ENCODE measurements around the gene CDC73. TPM values are rescaled to one million over a fixed set of nuclear protein-coding genes. Genes with fewer than 3 reads are reported as not detected.

Gene CDC73
- total and polyA plus RNA-seq, 2 donors (not counting 3 experiments of a cell fraction or from before 2014, with no cell fraction given) = 9.9 to 55.8 TPM

DNA sequence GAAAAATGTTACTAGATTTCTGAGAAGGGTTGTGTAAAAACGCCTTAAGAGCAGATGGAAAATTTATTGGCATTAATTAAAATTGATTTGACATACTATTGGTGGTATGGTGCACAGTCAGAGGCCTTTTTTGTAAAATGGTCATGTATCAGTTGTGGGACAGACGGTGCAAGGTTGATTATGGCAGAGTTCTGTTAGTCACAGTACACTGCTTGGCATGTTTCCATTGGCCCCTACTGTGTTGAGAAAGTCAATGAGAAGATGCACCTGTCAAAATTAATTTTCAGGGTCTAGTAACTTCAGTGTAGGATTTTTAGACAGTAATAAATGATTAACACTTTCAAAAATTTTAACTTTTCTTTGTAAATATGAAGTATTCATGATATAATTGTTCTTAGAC lies 60.2 kb downstream of the CDC73 start:
- BruUV-seq (replicated peaks) = no TSS peak
- Histone ChIP-seq H4K20me1 (replicated peaks; ENCODE audit: control insufficient read depth, extremely low read depth, insufficient read depth, low read length) (peaks cover 7% of the 10 kb centered on the region), H3K79me2 (ENCODE audit: control insufficient read depth, insufficient read depth, low read length) (peaks cover 40% of the 10 kb centered on the region), H3K9me1 (replicated peaks; ENCODE audit: control insufficient read depth, extremely low read depth, insufficient read depth, low read length) (peaks cover 3% of the 10 kb centered on the region), H3K4me1 (ENCODE audit: control insufficient read depth, extremely low read depth, insufficient read depth, low read length) (no peaks in the 10 kb centered on the region), H3K27ac (ENCODE audit: insufficient read depth, low read depth, low read length) (no peak overlapping the region), H3K27me3 (ENCODE audit: control insufficient read depth in 2 of 2, insufficient read depth in 2 of 2, low read length in 2 of 2) (no peaks in the 10 kb centered on the region), H3K36me3 (ENCODE audit: control insufficient read depth in 2 of 2, extremely low read depth in 1 of 2, insufficient read depth in 2 of 2, low read length in 2 of 2) (no peaks in the 10 kb centered on the region), H3K9ac (replicated peaks; ENCODE audit: extremely low read depth, insufficient read depth, low read length) (no peak overlapping the region), H3K4me3 (replicated peaks in 1 of 3; ENCODE audit: insufficient read depth in 1 of 3, low read depth in 1 of 3, low read length in 3 of 3) (no peak overlapping the region), H2AFZ (ENCODE audit: low read depth, low read length) (no peak overlapping the region), H3K4me2 (ENCODE audit: insufficient read depth, low read length) (no peak overlapping the region), H3K9me3 (replicated peaks; ENCODE audit: control insufficient read depth, insufficient read depth, low read length) (no peaks in the 10 kb centered on the region)
- TF ChIP-seq JUN (IDR thresholded peaks at IDR 0.05; ENCODE audit: borderline replicate concordance, insufficient read depth, insufficient read length, low read depth) = no peak
- TF ChIP-seq GATA2 (IDR thresholded peaks at IDR 0.05; ENCODE audit: insufficient read depth, insufficient read length, low read depth, low read length) = no peak
- TF ChIP-seq EZH2 (IDR thresholded peaks at IDR 0.05; ENCODE audit: borderline replicate concordance, low read depth, low read length, severe bottlenecking) = no peak
- TF ChIP-seq MYC (IDR thresholded peaks at IDR 0.05; ENCODE audit: low read depth, low read length) = no peak
- TF ChIP-seq FOS (IDR thresholded peaks at IDR 0.05; ENCODE audit: borderline replicate concordance, insufficient read depth, low read length) = no peak
- no peak for TF ChIP-seq POLR2A (IDR thresholded peaks at IDR 0.05; ENCODE audit: low read depth, low read length)
- TF ChIP-seq, protein P1, sequence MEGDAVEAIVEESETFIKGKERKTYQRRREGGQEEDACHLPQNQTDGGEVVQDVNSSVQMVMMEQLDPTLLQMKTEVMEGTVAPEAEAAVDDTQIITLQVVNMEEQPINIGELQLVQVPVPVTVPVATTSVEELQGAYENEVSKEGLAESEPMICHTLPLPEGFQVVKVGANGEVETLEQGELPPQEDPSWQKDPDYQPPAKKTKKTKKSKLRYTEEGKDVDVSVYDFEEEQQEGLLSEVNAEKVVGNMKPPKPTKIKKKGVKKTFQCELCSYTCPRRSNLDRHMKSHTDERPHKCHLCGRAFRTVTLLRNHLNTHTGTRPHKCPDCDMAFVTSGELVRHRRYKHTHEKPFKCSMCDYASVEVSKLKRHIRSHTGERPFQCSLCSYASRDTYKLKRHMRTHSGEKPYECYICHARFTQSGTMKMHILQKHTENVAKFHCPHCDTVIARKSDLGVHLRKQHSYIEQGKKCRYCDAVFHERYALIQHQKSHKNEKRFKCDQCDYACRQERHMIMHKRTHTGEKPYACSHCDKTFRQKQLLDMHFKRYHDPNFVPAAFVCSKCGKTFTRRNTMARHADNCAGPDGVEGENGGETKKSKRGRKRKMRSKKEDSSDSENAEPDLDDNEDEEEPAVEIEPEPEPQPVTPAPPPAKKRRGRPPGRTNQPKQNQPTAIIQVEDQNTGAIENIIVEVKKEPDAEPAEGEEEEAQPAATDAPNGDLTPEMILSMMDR (IDR thresholded peaks at IDR 0.05; ENCODE audit: extremely low read depth in 1 of 2, insufficient read depth in 1 of 2, low read depth in 1 of 2, low read length in 2 of 2) = no peak
- TF ChIP-seq, protein P2, sequence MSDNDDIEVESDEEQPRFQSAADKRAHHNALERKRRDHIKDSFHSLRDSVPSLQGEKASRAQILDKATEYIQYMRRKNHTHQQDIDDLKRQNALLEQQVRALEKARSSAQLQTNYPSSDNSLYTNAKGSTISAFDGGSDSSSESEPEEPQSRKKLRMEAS (IDR thresholded peaks at IDR 0.05; ENCODE audit: insufficient read depth, insufficient read length) = no peak
- TF ChIP-seq POLR2AphosphoS5 (IDR thresholded peaks at IDR 0.05; ENCODE audit: insufficient read depth, low read depth, low read length) = no peak
- POLR2A ChIA-PET = no interaction called here
- dilution Hi-C loops (cut with MboI; ENCODE audit: extremely low pct_ligation_motif_present, low sequenced_read_pairs) = no loop called here
- intact Hi-C loops (cut with micrococcal nuclease) = loop anchor here (2.0 to 10.0 kb wide), 4 partner anchors 157 to 583 kb away; partner anchors contain the start of gene RGS2
- CTCF ChIA-PET = interaction anchor here (0.9 to 1.4 kb wide), 2 partner anchors 8 to 18 kb away, joined by 4 to 6 read pairs; no protein-coding TSS in a partner anchor
- no peak for FAIRE-seq
- DNase-seq (ENCODE audit: low read depth, low spot score) = no peak
